NCI-H524 (cell line): Measurements from ENCODE around the gene CXXC5.
A peak's percentile ranks its signal among the peaks of the same experiment; 100 is the strongest.
"Not testable (repeated sequence)": the region's sequence is repeated elsewhere in the genome, so short reads cannot be mapped to it uniquely, and the experiment has no call there.

Source experiments
- DNase-seq, 2 experiments: peaks; one replicate each; lab custom pipeline; 2025; lab: John Stamatoyannopoulos, UW

CXXC5 gene

GRCh38 chr5:139648205-139649081 is at the start of gene CXXC5:
TSS of gene CXXC5 (plus strand) at chr5:139648349. CDS start at chr5:139680524, 32,175 bp downstream.
- peak; percentile 59 to 82 for DNase-seq

GRCh38 chr5:139598601-139598965 is 49.6 kb upstream of the CXXC5 start:
- DNase-seq: not testable (repeated sequence)

GRCh38 chr5:139600336-139600949 is 47.7 kb upstream of the CXXC5 start:
- DNase-seq: no peak

- DNase-seq: no peak
Observed at GRCh38 chr5:139601429-139601828, 46.7 kb upstream of the CXXC5 start.

- not testable (repeated sequence) for DNase-seq
Observed at GRCh38 chr5:139601948-139602347, 46.2 kb upstream of the CXXC5 start.

GRCh38 chr5:139605887-139606286 is 42.3 kb upstream of the CXXC5 start:
- DNase-seq: no peak

- no peak for DNase-seq
Observed at GRCh38 chr5:139611703-139612584, 36.2 kb upstream of the CXXC5 start.

GRCh38 chr5:139619861-139620260 is 28.3 kb upstream of the CXXC5 start:
- DNase-seq: peak in 1 of 2 experiments; percentile 38

GRCh38 chr5:139625398-139625797 is 22.8 kb upstream of the CXXC5 start:
- not testable (repeated sequence) for DNase-seq

GRCh38 chr5:139630855-139631254 is 17.3 kb upstream of the CXXC5 start:
- no peak for DNase-seq

GRCh38 chr5:139631520-139632165 is 16.5 kb upstream of the CXXC5 start:
- no peak for DNase-seq

- DNase-seq: peak; percentile 80 to 81
Observed at GRCh38 chr5:139633295-139634027, 14.7 kb upstream of the CXXC5 start.

- peak; percentile 49 to 84 for DNase-seq
Observed at GRCh38 chr5:139634028-139634325, 14.2 kb upstream of the CXXC5 start.

- no peak for DNase-seq
Observed at GRCh38 chr5:139634541-139634940, 13.6 kb upstream of the CXXC5 start.

GRCh38 chr5:139635191-139635590 is 13.0 kb upstream of the CXXC5 start:
- DNase-seq: no peak

GRCh38 chr5:139635606-139636206 is 12.4 kb upstream of the CXXC5 start:
- peak; percentile 83 to 91 for DNase-seq

GRCh38 chr5:139636207-139636792 is 11.8 kb upstream of the CXXC5 start:
- DNase-seq: peak in 1 of 2 experiments; percentile 40

- peak in 1 of 2 experiments; percentile 42 for DNase-seq
Observed at GRCh38 chr5:139636975-139637408, 11.2 kb upstream of the CXXC5 start.

- peak; percentile 83 to 84 for DNase-seq
Observed at GRCh38 chr5:139637438-139638089, 10.6 kb upstream of the CXXC5 start.
